Measurements from ENCODE around the gene GLRA2.
"Not testable (repeated sequence)": the region's sequence is repeated elsewhere in the genome, so short reads cannot be mapped to it uniquely, and the experiment has no call there.

GLRA2 gene

GRCh38 chrX:14594521-14594920, 65.2 kb downstream of the GLRA2 start:
- Histone ChIP-seq H3K4me2 (ENCODE audit: low read depth, low read length, poor library complexity, severe bottlenecking) (no peak overlapping the region), H3K27ac (ENCODE audit: low read depth, low read length) (no peak overlapping the region), H3K27me3 (ENCODE audit: low read length) (no peaks in the 10 kb centered on the region), H4K20me1 (ENCODE audit: low read depth, low read length) (no peaks in the 10 kb centered on the region), H3K36me3 (ENCODE audit: low read length) (no peaks in the 10 kb centered on the region), H3K4me3 (ENCODE audit: insufficient read depth, low read length, poor library complexity, severe bottlenecking) (no peak overlapping the region), H2AFZ (ENCODE audit: low read depth, low read length, severe bottlenecking) (no peak overlapping the region), H3K9me3 (ENCODE audit: insufficient read depth, low read length) (no peaks in the 10 kb centered on the region), H3F3A (ENCODE audit: insufficient read depth) (no peaks in the 10 kb centered on the region), H3K9me2 (replicated peaks; ENCODE audit: insufficient read depth, low read length) (no peaks in the 10 kb centered on the region), H3K9ac (ENCODE audit: low read length) (no peak overlapping the region), H3K79me2 (ENCODE audit: insufficient read depth, low read length) (no peaks in the 10 kb centered on the region)
- TF ChIP-seq CTCF (IDR thresholded peaks at IDR 0.05; ENCODE audit: insufficient read depth, low read length, poor library complexity, severe bottlenecking) = no peak
- no peak for TF ChIP-seq EZH2phosphoT487 (conservative IDR thresholded peaks at IDR 0.05; ENCODE audit: low read length)

GRCh38 chrX:14598330-14598729, 69.0 kb downstream of the GLRA2 start:
- no peak overlapping the region for H3K4me2 ChIP-seq (ENCODE audit: low read depth, low read length, poor library complexity, severe bottlenecking)

GRCh38 chrX:14607446-14607985, 78.2 kb downstream of the GLRA2 start:
- H3K9me2 ChIP-seq (replicated peaks; ENCODE audit: insufficient read depth, low read length) = no peaks in the 10 kb centered on the region
- H3K27me3 ChIP-seq (ENCODE audit: low read length) = no peaks in the 10 kb centered on the region
- H3K27ac ChIP-seq (ENCODE audit: low read depth, low read length) = no peak overlapping the region
- no peak overlapping the region for H2AFZ ChIP-seq (ENCODE audit: low read depth, low read length, severe bottlenecking)
- H3K36me3 ChIP-seq (ENCODE audit: low read length) = no peaks in the 10 kb centered on the region
- no peak overlapping the region for H3K4me2 ChIP-seq (ENCODE audit: low read depth, low read length, poor library complexity, severe bottlenecking)
- H3K9ac ChIP-seq (ENCODE audit: low read length) = no peak overlapping the region
- H3K79me2 ChIP-seq (ENCODE audit: insufficient read depth, low read length) = no peaks in the 10 kb centered on the region
- no peaks in the 10 kb centered on the region for H3F3A ChIP-seq (ENCODE audit: insufficient read depth)
- H3K4me3 ChIP-seq (ENCODE audit: insufficient read depth, low read length, poor library complexity, severe bottlenecking) = no peak overlapping the region
- H4K20me1 ChIP-seq (ENCODE audit: low read depth, low read length) = no peaks in the 10 kb centered on the region
- no peaks in the 10 kb centered on the region for H3K9me3 ChIP-seq (ENCODE audit: insufficient read depth, low read length)
- no peak for TF ChIP-seq CTCF (IDR thresholded peaks at IDR 0.05; ENCODE audit: insufficient read depth, low read length, poor library complexity, severe bottlenecking)
- no peak for TF ChIP-seq EZH2phosphoT487 (conservative IDR thresholded peaks at IDR 0.05; ENCODE audit: low read length)

More at GRCh38 chrX:14598330-14598729, 69.0 kb downstream of the GLRA2 start:
- no peaks in the 10 kb centered on the region for H3K79me2 ChIP-seq (ENCODE audit: insufficient read depth, low read length)
- no peak overlapping the region for H2AFZ ChIP-seq (ENCODE audit: low read depth, low read length, severe bottlenecking)
- no peaks in the 10 kb centered on the region for H3K9me3 ChIP-seq (ENCODE audit: insufficient read depth, low read length)
- H3F3A ChIP-seq (ENCODE audit: insufficient read depth) = no peaks in the 10 kb centered on the region
- no peak overlapping the region for H3K9ac ChIP-seq (ENCODE audit: low read length)
- no peaks in the 10 kb centered on the region for H3K27me3 ChIP-seq (ENCODE audit: low read length)
- H3K9me2 ChIP-seq (replicated peaks; ENCODE audit: insufficient read depth, low read length) = no peaks in the 10 kb centered on the region
- H3K36me3 ChIP-seq (ENCODE audit: low read length) = no peaks in the 10 kb centered on the region
- TF ChIP-seq EZH2phosphoT487 (conservative IDR thresholded peaks at IDR 0.05; ENCODE audit: low read length) (no peak), CTCF (IDR thresholded peaks at IDR 0.05; ENCODE audit: insufficient read depth, low read length, poor library complexity, severe bottlenecking) (no peak)
- H4K20me1 ChIP-seq (ENCODE audit: low read depth, low read length) = no peaks in the 10 kb centered on the region
- H3K4me3 ChIP-seq (ENCODE audit: insufficient read depth, low read length, poor library complexity, severe bottlenecking) = no peak overlapping the region
- H3K27ac ChIP-seq (ENCODE audit: low read depth, low read length) = no peak overlapping the region

GRCh38 chrX:14612450-14612849, 83.1 kb downstream of the GLRA2 start:
- not testable (repeated sequence) for H3K27me3 ChIP-seq (ENCODE audit: low read length); H3K36me3 ChIP-seq (ENCODE audit: low read length); H3K27ac ChIP-seq (ENCODE audit: low read depth, low read length); H3K4me3 ChIP-seq (ENCODE audit: insufficient read depth, low read length, poor library complexity, severe bottlenecking); H3K9me3 ChIP-seq (ENCODE audit: insufficient read depth, low read length); H3K4me2 ChIP-seq (ENCODE audit: low read depth, low read length, poor library complexity, severe bottlenecking); H3K9me2 ChIP-seq (replicated peaks; ENCODE audit: insufficient read depth, low read length); H4K20me1 ChIP-seq (ENCODE audit: low read depth, low read length); H2AFZ ChIP-seq (ENCODE audit: low read depth, low read length, severe bottlenecking); H3F3A ChIP-seq (ENCODE audit: insufficient read depth); H3K9ac ChIP-seq (ENCODE audit: low read length); H3K79me2 ChIP-seq (ENCODE audit: insufficient read depth, low read length)
